ENCODE data around the gene TTC12. TPM values are rescaled to one million over a fixed set of nuclear protein-coding genes. Genes with fewer than 3 reads are reported as not detected.
A peak's percentile ranks its signal among the peaks of the same experiment; 100 is the strongest.

Gene TTC12
- total RNA-seq, 1 experiment from 2014 or later, result 30.5 TPM

DNA sequence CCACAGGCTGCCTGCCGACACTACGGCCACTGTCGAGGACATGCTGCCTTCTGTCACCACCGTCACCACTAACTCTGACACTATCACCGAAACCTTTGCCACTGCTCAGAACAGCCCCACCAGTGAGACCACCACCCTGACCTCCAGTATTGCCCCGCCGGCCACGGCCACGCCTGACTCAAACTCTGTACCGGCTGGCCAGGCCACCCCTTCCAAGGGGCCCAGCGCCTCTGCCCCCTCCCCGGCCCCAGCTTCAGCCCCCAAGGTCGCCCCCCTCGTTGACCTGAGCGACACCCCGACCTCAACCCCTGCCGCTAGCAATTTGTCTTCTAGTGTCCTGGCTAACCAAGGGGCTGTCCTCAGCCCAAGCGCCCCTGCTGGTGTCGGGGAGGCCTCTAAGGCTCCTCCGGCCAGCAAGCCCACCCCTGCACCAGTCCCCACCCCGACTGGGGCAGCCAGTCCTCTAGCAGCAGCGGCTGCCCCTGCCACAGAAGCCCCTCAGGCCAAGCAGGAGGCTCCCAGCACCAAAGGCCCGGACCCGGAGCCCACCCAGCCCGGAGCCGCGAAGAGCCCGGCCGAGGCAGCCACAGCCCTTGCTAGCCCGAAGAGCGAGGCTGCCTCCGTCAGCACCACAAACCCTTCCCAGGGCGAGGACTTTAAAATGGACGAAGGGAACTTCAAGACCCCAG, 41.3 kb upstream of the TTC12 start:
- no peaks in the 10 kb centered on the region for H3K36me3 Mint-ChIP-seq (ENCODE audit: insufficient read depth, unreplicated experiment)
- H3K4me1 Mint-ChIP-seq (ENCODE audit: insufficient read depth, unreplicated experiment), result no peaks in the 10 kb centered on the region
- intact Hi-C loops (cut with micrococcal nuclease), result no loop called here
- H3K4me3 Mint-ChIP-seq (ENCODE audit: unreplicated experiment), result no peak overlapping the region
- no peak overlapping the region for H3K27ac Mint-ChIP-seq (ENCODE audit: low read depth, unreplicated experiment)
- CTCF ChIA-PET, result interaction anchor here (0.9 to 1.0 kb wide), 2 partner anchors 17 to 477 kb away, joined by 3 read pairs; no protein-coding TSS in a partner anchor
- no TSS peak for BruUV-seq (replicated peaks)
- POLR2A ChIA-PET, result no interaction called here
- peaks cover 21% of the 10 kb centered on the region for H3K27me3 Mint-ChIP-seq (ENCODE audit: insufficient read depth, unreplicated experiment)
- TF ChIP-seq, protein P1, sequence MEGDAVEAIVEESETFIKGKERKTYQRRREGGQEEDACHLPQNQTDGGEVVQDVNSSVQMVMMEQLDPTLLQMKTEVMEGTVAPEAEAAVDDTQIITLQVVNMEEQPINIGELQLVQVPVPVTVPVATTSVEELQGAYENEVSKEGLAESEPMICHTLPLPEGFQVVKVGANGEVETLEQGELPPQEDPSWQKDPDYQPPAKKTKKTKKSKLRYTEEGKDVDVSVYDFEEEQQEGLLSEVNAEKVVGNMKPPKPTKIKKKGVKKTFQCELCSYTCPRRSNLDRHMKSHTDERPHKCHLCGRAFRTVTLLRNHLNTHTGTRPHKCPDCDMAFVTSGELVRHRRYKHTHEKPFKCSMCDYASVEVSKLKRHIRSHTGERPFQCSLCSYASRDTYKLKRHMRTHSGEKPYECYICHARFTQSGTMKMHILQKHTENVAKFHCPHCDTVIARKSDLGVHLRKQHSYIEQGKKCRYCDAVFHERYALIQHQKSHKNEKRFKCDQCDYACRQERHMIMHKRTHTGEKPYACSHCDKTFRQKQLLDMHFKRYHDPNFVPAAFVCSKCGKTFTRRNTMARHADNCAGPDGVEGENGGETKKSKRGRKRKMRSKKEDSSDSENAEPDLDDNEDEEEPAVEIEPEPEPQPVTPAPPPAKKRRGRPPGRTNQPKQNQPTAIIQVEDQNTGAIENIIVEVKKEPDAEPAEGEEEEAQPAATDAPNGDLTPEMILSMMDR (IDR thresholded peaks at IDR 0.05; ENCODE audit: unreplicated experiment), result no peak
- DNase-seq (ENCODE audit: unreplicated experiment), result no peak
- no peaks in the 10 kb centered on the region for H3K9me3 Mint-ChIP-seq (ENCODE audit: unreplicated experiment)

- H3K36me3 Mint-ChIP-seq (ENCODE audit: insufficient read depth, unreplicated experiment), result no peaks in the 10 kb centered on the region
- TF ChIP-seq, protein P1 (IDR thresholded peaks at IDR 0.05; ENCODE audit: unreplicated experiment), result no peak
- BruUV-seq (replicated peaks), result no TSS peak
- no peaks in the 10 kb centered on the region for H3K9me3 Mint-ChIP-seq (ENCODE audit: unreplicated experiment)
- ChIA-PET CTCF (interaction anchor here (0.9 kb wide), 1 partner anchor 478 kb away, joined by 3 read pairs; no protein-coding TSS in a partner anchor), POLR2A (no interaction called here)
- H3K4me3 Mint-ChIP-seq (ENCODE audit: unreplicated experiment), result no peak overlapping the region
- no peak for DNase-seq (ENCODE audit: unreplicated experiment)
- peaks cover 21% of the 10 kb centered on the region for H3K27me3 Mint-ChIP-seq (ENCODE audit: insufficient read depth, unreplicated experiment)
- intact Hi-C loops (cut with micrococcal nuclease), result no loop called here
- H3K27ac Mint-ChIP-seq (ENCODE audit: low read depth, unreplicated experiment), result no peak overlapping the region
- H3K4me1 Mint-ChIP-seq (ENCODE audit: insufficient read depth, unreplicated experiment), result no peaks in the 10 kb centered on the region
Observed at GRCh38 chr11:113273720-113274119, 40.7 kb upstream of the TTC12 start.

GRCh38 chr11:113274713-113275582, 39.4 kb upstream of the TTC12 start:
- H3K9me3 Mint-ChIP-seq (ENCODE audit: unreplicated experiment), result no peaks in the 10 kb centered on the region
- intact Hi-C loops (cut with micrococcal nuclease), result no loop called here
- ChIA-PET CTCF (interaction anchor here (0.8 to 1.9 kb wide), 3 partner anchors 11 to 77 kb away, joined by 3 to 12 read pairs (median 4); no protein-coding TSS in a partner anchor), POLR2A (no interaction called here)
- no peaks in the 10 kb centered on the region for H3K36me3 Mint-ChIP-seq (ENCODE audit: insufficient read depth, unreplicated experiment)
- TF ChIP-seq, protein P1 (IDR thresholded peaks at IDR 0.05; ENCODE audit: unreplicated experiment), result peak; percentile 18
- peaks cover 21% of the 10 kb centered on the region for H3K27me3 Mint-ChIP-seq (ENCODE audit: insufficient read depth, unreplicated experiment)
- no TSS peak for BruUV-seq (replicated peaks)
- no peaks in the 10 kb centered on the region for H3K4me1 Mint-ChIP-seq (ENCODE audit: insufficient read depth, unreplicated experiment)
- no peak overlapping the region for H3K27ac Mint-ChIP-seq (ENCODE audit: low read depth, unreplicated experiment)
- peak; percentile 23 for DNase-seq (ENCODE audit: unreplicated experiment)
- H3K4me3 Mint-ChIP-seq (ENCODE audit: unreplicated experiment), result no peak overlapping the region

DNA sequence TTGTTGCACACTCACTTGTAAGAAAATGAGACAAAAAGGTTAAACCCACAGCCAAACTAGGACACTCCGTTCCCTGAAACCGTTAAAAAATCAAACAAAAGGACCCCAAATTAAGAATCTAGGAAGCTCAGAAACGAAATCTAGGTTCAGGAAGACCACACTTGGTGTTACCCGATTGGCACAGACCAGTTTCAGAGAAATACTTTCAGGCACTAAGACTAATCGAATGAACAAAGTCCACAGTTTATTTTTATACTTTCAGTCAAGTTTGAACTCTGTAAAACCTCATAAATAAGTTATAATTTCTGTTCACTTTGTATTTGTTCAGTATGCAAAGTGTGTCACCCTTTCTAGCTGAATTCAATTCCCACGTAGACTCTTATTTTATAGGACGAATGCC, 38.8 kb upstream of the TTC12 start:
- Mint-ChIP-seq H3K4me3 (ENCODE audit: unreplicated experiment) (no peak overlapping the region), H3K27ac (ENCODE audit: low read depth, unreplicated experiment) (no peak overlapping the region), H3K27me3 (ENCODE audit: insufficient read depth, unreplicated experiment) (peaks cover 21% of the 10 kb centered on the region), H3K4me1 (ENCODE audit: insufficient read depth, unreplicated experiment) (no peaks in the 10 kb centered on the region), H3K9me3 (ENCODE audit: unreplicated experiment) (no peaks in the 10 kb centered on the region), H3K36me3 (ENCODE audit: insufficient read depth, unreplicated experiment) (no peaks in the 10 kb centered on the region)
- BruUV-seq (replicated peaks), result no TSS peak
- CTCF ChIA-PET, result interaction anchor here (1.0 to 1.9 kb wide), 2 partner anchors 11 to 14 kb away, joined by 3 to 12 read pairs; no protein-coding TSS in a partner anchor
- intact Hi-C loops (cut with micrococcal nuclease), result no loop called here
- no peak for DNase-seq (ENCODE audit: unreplicated experiment)
- TF ChIP-seq, protein P1 (IDR thresholded peaks at IDR 0.05; ENCODE audit: unreplicated experiment), result no peak
- POLR2A ChIA-PET, result no interaction called here
